NCI-H82 treated with DMSO at 0.1 percent for 48 hours (cell line): Measurements from ENCODE around the gene FIGNL1.

ENCODE experiments used
- DNase-seq: peaks from one replicate; lab custom pipeline; 2025; ENCODE audit not compliant: unreplicated experiment; lab: John Stamatoyannopoulos, UW

Gene FIGNL1

GRCh38 chr7:50449881-50450589 is at the start of gene FIGNL1:
TSS of gene FIGNL1 (minus strand) at chr7:50450350. CDS start at chr7:50447287, 3,063 bp downstream.
- peak; percentile 10 for DNase-seq

DNA sequence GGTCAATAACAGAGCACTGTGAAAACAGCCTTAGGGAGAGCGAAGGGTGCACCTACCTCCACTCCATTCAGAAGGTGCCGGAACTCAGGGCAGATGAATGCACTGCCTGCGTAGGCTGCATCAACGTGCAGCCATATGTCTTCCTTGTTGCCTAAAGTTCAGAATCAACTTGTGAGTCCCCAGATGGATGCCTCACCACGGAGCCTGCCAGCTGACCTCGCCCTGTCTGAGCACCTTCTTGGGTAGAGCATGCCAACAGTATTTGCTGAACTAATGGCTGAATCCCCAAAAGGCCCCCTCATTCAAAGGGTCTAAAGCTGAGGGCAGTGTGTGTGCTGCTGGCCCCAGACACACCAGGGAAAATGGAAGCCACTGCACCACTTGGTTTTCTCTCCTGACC is 48.9 kb upstream of the FIGNL1 start:
- DNase-seq, result no peak

- peak; percentile 28 for DNase-seq
Measured at GRCh38 chr7:50497968-50498367, 47.8 kb upstream of the FIGNL1 start.

- DNase-seq, result no peak
Measured at GRCh38 chr7:50497068-50497642, 47.0 kb upstream of the FIGNL1 start.

- no peak for DNase-seq
Measured at GRCh38 chr7:50496569-50496968, 46.4 kb upstream of the FIGNL1 start.

DNA sequence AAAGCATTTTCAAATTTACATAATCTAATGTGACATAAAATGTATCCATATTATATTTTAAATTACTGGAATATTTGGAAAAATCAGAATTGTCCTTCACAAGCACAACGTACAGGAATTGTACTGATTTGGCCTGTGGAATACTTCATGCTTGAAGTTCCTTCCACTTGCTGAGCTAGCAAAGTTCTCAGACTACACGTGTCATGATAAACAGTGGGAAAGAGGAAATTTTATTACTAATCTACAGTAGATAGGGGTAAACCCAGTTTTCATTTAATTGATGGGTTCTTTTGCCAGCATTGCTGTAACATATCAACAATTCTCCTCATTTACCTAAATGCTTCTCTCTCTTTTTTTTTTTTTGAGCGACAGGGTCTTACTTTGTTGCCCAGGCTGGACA is 45.6 kb upstream of the FIGNL1 start:
- DNase-seq, result no peak

- DNase-seq, result no peak
Measured at GRCh38 chr7:50492770-50493519, 42.8 kb upstream of the FIGNL1 start.

- no peak for DNase-seq
Measured at GRCh38 chr7:50491943-50492342, 41.8 kb upstream of the FIGNL1 start.

DNA sequence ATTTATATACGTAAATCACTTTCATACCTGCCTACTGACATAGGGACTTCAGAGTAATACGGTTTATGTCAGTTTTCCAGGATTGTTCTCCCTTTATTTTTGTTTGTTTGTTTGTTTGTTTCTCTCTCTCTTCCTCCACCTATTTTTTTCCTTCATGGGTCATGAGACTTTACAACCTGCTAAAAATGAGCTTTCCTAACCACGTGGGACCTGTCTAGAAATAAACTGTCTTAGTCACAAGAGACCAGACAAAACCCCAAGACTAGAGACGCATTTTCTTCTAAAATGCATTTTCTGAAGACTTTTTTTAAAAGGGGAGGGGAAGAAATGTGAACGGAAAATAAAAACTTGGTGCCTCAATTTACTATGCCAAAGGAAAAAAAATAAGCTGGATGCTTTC is 41.1 kb upstream of the FIGNL1 start:
- no peak for DNase-seq

- DNase-seq, result no peak
Measured at GRCh38 chr7:50488379-50488778, 38.2 kb upstream of the FIGNL1 start.

- DNase-seq, result no peak
Measured at GRCh38 chr7:50486512-50486911, 36.4 kb upstream of the FIGNL1 start.

DNA sequence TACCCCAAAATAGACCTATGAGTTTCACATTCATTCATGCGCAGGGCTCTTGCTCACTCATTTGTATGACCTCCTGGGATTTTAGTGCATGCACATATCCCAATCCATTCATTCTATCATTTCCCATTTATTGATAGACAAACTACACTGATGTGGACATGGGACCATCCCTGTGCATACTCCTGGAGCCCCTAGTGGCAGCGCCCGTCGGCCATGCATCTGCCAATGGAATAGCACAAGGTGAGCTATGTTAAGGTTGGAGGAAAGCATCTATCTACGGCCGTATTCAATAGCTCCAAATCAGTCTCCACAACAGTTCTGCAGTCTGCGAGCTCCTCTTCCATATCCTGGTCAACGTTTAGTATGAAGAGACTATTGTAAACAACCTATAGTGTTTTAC is 31.7 kb upstream of the FIGNL1 start:
- DNase-seq, result no peak

GRCh38 chr7:50480797-50481196 is 30.6 kb upstream of the FIGNL1 start:
- DNase-seq, result no peak

DNA sequence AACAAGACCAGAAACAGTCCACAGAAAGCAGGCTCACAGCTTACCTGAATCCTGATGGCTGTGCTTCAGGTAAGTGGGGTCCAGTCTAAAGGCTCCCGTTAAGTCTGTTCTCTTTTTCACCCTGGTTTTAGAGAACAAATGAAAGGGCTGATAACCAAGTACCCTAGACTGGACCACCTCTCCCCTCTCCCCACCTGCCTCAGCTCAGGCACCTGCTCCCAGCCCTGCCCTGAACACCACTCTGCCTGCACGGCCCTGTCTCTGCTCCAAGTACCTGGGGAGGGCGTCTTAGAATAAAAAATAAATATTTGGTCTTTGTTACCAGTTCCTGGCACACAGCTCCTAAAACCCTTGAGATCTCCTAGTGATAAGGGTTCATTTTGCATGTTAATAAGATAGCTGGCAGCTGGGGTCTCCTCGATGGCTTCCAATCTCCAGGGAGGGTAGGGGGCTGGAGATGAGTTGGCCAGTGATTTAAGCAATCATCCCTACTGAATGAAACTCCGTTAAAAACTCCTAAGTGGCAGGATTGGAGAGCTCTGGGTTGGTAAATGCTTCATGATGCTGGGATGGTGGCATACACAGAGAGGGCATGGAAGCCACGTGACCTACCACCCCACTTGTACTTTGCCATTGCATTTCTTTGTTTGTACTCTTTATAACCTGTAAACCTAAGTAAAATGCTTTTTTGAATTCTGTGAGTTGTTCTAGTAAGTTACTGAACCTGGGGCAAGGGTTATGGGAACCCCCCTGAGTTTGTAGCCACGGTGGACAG is 29.8 kb upstream of the FIGNL1 start:
- no peak for DNase-seq

- no peak for DNase-seq
Measured at GRCh38 chr7:50477640-50478039, 27.5 kb upstream of the FIGNL1 start.

DNA sequence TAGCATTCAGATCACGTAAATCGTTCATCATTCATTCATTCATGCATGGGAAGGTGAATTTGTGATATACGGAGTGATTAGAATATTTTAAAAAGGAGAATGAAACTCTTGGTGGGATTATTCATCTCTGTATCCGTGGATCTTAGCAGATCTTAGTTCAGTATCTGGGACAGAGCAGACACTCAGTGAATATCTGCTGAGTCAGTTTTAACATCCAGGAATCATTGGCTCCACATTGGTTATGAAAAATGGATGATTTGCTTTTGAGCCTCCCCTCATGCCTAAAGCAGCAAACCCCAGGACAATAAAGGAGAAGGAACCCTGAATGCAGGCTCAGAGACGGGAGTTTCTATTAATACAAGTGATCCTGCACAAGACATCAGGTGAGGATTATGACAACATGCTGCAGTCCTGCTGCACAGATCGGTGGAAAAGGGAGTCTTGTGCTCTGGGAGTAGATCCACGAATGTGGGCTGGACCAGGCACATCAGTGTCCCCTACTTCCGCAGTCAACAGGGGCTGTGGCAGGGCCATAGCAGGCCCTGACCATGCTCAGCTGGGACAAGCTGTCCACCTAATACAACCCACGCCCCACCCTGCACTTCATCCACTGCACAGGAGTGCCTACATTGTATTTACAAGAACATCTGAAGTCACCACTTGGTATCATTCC is 26.9 kb upstream of the FIGNL1 start:
- no peak for DNase-seq

DNA sequence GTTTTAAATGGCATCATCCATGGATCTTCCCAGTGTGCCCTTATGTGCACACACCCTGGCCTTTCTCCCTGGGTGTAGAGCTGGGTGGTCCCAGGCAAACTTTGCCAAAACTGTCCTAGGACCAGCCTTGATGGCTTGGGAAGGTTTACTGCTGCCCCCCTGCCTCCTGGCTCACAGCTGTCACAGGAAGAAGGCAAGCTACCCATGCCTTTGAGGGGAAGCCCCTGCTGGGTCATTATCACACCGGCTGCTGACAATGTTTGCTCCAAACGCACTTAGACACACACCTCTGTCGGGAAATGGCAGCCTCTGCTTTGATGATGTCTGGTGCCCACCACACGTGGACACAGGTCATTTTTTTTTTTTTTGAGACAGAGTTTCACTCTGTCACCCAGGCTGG is 25.2 kb upstream of the FIGNL1 start:
- no peak for DNase-seq

DNA sequence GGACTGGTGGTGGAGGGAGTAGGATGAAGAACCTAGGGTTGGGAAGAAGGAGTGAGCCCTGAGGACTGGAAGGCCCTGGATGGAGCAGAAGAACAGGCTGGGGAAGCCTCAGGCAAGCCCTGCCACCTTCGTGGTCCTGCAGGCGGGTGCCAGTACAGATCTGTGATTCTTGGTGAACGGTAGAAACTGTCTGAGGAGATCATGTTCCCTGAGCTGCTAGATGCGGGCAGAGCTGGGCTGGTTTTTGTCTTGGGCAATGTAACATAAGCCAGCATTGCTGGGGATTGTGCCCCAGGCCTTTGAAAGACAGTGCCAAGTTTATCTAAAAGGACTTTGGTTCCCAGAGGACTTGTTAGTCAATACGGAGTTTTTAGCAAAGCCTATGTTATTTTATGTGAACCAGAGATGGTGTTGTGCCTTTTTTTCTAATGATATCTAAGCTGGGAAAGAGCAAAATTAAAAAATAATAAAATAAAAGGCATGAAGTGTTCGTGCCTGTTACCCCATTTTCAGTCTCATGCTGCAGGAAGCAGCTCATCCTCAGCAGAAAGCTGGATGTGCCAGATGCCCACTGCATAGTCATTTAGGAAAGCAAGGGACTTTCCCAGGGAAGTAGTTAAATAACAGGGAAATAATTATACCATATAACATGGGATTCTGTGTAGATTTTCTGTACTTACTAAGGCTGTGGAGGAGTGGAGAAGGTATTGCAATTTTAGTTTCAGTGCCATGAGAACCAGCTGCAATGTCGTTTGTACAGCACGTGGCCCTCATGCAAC is 24.4 kb upstream of the FIGNL1 start:
- DNase-seq, result no peak

GRCh38 chr7:50473531-50473930 is 23.4 kb upstream of the FIGNL1 start:
- no peak for DNase-seq

GRCh38 chr7:50472427-50472826 is 22.3 kb upstream of the FIGNL1 start:
- DNase-seq, result no peak
